DOHH2 (cell line): ENCODE measurements around the gene ERRFI1.

Experiments
- EZH2phosphoT487 ChIP-seq: fragments of 200-600 bp; sonication (generic); IDR thresholded peaks from 2 replicates; pipeline ENCODE4 v1.6.1; 2017; ENCODE audit warnings: borderline replicate concordance, mild to moderate bottlenecking, antibody characterized with exemption, low read length, moderate library complexity, mixed read lengths
- TF ChIP-seq, protein P1 (sequence below): fragments of 200-600 bp; sonication (generic); IDR thresholded peaks from one replicate; pipeline ENCODE4 v1.5.1; 2014; ENCODE audit warnings: antibody characterized with exemption, mild to moderate bottlenecking, low read depth, low read length; ENCODE audit not compliant: poor library complexity, severe bottlenecking

DNA sequence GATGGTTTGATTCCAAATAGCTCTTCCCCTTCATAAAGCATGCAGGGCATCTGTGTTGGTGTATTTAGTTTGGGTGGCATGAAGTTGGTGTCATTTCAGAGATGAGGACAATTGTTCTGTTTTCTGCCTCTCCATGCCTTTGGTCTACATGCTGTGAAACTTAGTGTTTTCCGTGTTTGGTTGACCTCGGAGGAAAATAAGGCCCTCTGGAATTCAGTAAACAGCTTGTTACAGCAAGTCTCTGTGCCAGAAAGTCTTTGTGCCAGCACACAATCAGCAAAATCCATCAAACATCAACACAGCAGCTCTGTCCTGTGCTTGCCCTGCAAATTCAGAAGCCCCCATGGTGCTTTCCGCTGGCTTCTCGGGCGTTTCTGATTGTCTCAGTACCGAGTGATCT lies 55.1 kb downstream of the ERRFI1 start:
- TF ChIP-seq, protein P1, sequence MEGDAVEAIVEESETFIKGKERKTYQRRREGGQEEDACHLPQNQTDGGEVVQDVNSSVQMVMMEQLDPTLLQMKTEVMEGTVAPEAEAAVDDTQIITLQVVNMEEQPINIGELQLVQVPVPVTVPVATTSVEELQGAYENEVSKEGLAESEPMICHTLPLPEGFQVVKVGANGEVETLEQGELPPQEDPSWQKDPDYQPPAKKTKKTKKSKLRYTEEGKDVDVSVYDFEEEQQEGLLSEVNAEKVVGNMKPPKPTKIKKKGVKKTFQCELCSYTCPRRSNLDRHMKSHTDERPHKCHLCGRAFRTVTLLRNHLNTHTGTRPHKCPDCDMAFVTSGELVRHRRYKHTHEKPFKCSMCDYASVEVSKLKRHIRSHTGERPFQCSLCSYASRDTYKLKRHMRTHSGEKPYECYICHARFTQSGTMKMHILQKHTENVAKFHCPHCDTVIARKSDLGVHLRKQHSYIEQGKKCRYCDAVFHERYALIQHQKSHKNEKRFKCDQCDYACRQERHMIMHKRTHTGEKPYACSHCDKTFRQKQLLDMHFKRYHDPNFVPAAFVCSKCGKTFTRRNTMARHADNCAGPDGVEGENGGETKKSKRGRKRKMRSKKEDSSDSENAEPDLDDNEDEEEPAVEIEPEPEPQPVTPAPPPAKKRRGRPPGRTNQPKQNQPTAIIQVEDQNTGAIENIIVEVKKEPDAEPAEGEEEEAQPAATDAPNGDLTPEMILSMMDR: no peak
- no peak for TF ChIP-seq EZH2phosphoT487
